ENCODE data around the gene LRMDA. TPM values are rescaled to one million over a fixed set of nuclear protein-coding genes. Genes with fewer than 3 reads are reported as not detected.

LRMDA gene
- total and polyA plus RNA-seq, 2 of the 13 experiments (the other 11 are each of a cell fraction or from before 2014, with no cell fraction given), result 13.4 to 22.0 TPM

GRCh38 chr10:75399461-75400162, 31.8 kb upstream of the LRMDA start (continued):
- TF ChIP-seq ZBTB4 (CRISPR knock-in tag; IDR thresholded peaks at IDR 0.05; ENCODE audit: borderline replicate concordance) (no peak), ZNF562 (CRISPR knock-in tag; IDR thresholded peaks at IDR 0.05; ENCODE audit: borderline replicate concordance) (no peak), ZMYM3 (CRISPR knock-in tag; IDR thresholded peaks at IDR 0.05) (no peak), PCBP2 (optimal IDR thresholded peaks at IDR 0.05; ENCODE audit: low read depth, low read length, poor library complexity, severe bottlenecking) (no peak), MXD4 (CRISPR knock-in tag; IDR thresholded peaks at IDR 0.05) (no peak), ZNF414 (CRISPR knock-in tag; IDR thresholded peaks at IDR 0.05) (no peak), ZNF724P (CRISPR knock-in tag; IDR thresholded peaks at IDR 0.05; ENCODE audit: borderline replicate concordance) (no peak; the same call in 1 of the 2 replicates), ZNF878 (CRISPR knock-in tag; IDR thresholded peaks at IDR 0.05) (no peak), FOXP1 (IDR thresholded peaks at IDR 0.05) (no peak), FOXP1 (CRISPR knock-in tag; IDR thresholded peaks at IDR 0.05) (no peak), ZNF850 (CRISPR knock-in tag; conservative IDR thresholded peaks at IDR 0.05) (no peak), RXRB (CRISPR knock-in tag; IDR thresholded peaks at IDR 0.05; ENCODE audit: borderline replicate concordance) (no peak), PHF5A (CRISPR knock-in tag; IDR thresholded peaks at IDR 0.05; ENCODE audit: low read depth, unreplicated experiment) (no peak), FOXK2 (IDR thresholded peaks at IDR 0.05) (no peak), ZNF331 (CRISPR knock-in tag; IDR thresholded peaks at IDR 0.05) (no peak), SMAD3 (CRISPR knock-in tag; IDR thresholded peaks at IDR 0.05) (no peak), MLLT10 (CRISPR knock-in tag; IDR thresholded peaks at IDR 0.05) (no peak), GFI1 (CRISPR knock-in tag; IDR thresholded peaks at IDR 0.05; ENCODE audit: borderline replicate concordance) (no peak), SKI (IDR thresholded peaks at IDR 0.05; ENCODE audit: partially characterized antibody) (peak; percentile 7), TP53 (CRISPR knock-in tag; conservative IDR thresholded peaks at IDR 0.05) (no peak), ZNF563 (CRISPR knock-in tag; IDR thresholded peaks at IDR 0.05) (peak; percentile 43; the same call in 1 of the 2 replicates), SIX1 (CRISPR knock-in tag; IDR thresholded peaks at IDR 0.05; ENCODE audit: borderline replicate concordance) (no peak)
- TF ChIP-seq, protein P1, sequence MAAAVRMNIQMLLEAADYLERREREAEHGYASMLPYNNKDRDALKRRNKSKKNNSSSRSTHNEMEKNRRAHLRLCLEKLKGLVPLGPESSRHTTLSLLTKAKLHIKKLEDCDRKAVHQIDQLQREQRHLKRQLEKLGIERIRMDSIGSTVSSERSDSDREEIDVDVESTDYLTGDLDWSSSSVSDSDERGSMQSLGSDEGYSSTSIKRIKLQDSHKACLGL (CRISPR knock-in tag; IDR thresholded peaks at IDR 0.05), result no peak
- TF ChIP-seq, protein P2, sequence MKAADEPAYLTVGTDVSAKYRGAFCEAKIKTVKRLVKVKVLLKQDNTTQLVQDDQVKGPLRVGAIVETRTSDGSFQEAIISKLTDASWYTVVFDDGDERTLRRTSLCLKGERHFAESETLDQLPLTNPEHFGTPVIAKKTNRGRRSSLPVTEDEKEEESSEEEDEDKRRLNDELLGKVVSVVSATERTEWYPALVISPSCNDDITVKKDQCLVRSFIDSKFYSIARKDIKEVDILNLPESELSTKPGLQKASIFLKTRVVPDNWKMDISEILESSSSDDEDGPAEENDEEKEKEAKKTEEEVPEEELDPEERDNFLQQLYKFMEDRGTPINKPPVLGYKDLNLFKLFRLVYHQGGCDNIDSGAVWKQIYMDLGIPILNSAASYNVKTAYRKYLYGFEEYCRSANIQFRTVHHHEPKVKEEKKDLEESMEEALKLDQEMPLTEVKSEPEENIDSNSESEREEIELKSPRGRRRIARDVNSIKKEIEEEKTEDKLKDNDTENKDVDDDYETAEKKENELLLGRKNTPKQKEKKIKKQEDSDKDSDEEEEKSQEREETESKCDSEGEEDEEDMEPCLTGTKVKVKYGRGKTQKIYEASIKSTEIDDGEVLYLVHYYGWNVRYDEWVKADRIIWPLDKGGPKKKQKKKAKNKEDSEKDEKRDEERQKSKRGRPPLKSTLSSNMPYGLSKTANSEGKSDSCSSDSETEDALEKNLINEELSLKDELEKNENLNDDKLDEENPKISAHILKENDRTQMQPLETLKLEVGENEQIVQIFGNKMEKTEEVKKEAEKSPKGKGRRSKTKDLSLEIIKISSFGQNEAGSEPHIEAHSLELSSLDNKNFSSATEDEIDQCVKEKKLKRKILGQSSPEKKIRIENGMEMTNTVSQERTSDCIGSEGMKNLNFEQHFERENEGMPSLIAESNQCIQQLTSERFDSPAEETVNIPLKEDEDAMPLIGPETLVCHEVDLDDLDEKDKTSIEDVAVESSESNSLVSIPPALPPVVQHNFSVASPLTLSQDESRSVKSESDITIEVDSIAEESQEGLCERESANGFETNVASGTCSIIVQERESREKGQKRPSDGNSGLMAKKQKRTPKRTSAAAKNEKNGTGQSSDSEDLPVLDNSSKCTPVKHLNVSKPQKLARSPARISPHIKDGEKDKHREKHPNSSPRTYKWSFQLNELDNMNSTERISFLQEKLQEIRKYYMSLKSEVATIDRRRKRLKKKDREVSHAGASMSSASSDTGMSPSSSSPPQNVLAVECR (CRISPR knock-in tag; IDR thresholded peaks at IDR 0.05; ENCODE audit: borderline replicate concordance), result no peak

All from HepG2 (cell line).